Upper lobe of right lung (tissue), 1 donor: ENCODE results near the gene PIK3R5. TPM values are rescaled to one million over a fixed set of nuclear protein-coding genes. Genes with fewer than 3 reads are reported as not detected.

Source experiments
- ATAC-seq: fragments of 200-7000 bp; cut with Tn5 transposase; one replicate; pipeline ENCODE4 v1.9.1; 2020; ENCODE audit warnings: mild to moderate bottlenecking, moderate library complexity
- DNase-seq: peaks from one replicate; pipeline ENCODE4 v3.0.0-alpha.2; 2020
- H3K27ac ChIP-seq: fragments of 200-600 bp; one replicate; pipeline ENCODE4 v1.8.0; 2022
- H3K27me3 ChIP-seq: fragments of 200-600 bp; one replicate; pipeline ENCODE4 v1.8.0; 2022; ENCODE audit warnings: mild to moderate bottlenecking
- H3K36me3 ChIP-seq: fragments of 200-600 bp; one replicate; pipeline ENCODE4 v1.8.0; 2022
- H3K4me1 ChIP-seq: fragments of 200-600 bp; one replicate; pipeline ENCODE4 v1.8.0; 2022
- H3K4me3 ChIP-seq: fragments of 200-600 bp; one replicate; pipeline ENCODE4 v1.8.0; 2022; ENCODE audit warnings: mild to moderate bottlenecking
- H3K9me3 ChIP-seq: fragments of 200-600 bp; one replicate; pipeline ENCODE4 v1.8.0; 2022
- intact Hi-C: fragments of 100-400 bp; cut with DNase I; formaldehyde crosslinking; loops from one replicate; pipeline ENCODE4 v1.11.0; 2022
- total RNA-seq: library from RNA; stranded (reverse); fragmentation: NEBNext Ultra II Directional; extraction: Animal tissue kit (Norgen Biotek cat#: 25700); gene quantifications from one replicate; pipeline ENCODE4 v1.2.1, GENCODE V29; 2021
- TF ChIP-seq, protein P1 (sequence below): fragments of 200-600 bp; IDR thresholded peaks from one replicate; pipeline ENCODE4 v1.8.0; 2022; ENCODE audit warnings: antibody characterized with exemption
- donor health status: DM: no; HTN: yes; CAD: no; lungs with severe emphysema.

PIK3R5 gene
- total RNA-seq, 1 donor from 2014 or later: 37.7 TPM

DNA sequence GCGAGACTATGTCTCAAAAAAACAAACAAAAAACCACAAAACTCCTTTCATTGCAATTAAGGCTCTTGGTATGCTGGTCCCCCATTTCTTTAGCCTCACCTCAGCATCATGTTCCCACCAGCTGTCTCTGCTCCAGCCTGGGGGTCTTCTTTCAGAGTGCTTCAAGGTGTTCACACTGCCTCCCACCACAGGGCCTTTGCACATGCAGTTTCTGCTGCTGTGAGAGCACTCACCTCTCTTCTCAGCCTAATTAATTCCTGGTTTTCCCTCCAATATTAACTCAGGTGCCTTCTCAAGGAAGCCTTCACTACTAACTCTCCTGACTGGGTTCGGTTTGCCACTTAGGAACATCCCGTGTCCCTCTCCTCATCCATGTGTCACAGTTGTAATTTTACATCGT, 82.2 kb downstream of the PIK3R5 start:
- Histone ChIP-seq H3K9me3 (no peaks in the 10 kb centered on the region), H3K27me3 (peaks cover 4% of the 10 kb centered on the region), H3K27ac (no peak overlapping the region), H3K36me3 (no peaks in the 10 kb centered on the region), H3K4me3 (no peak overlapping the region), H3K4me1 (no peaks in the 10 kb centered on the region)
- no peak for ATAC-seq
- intact Hi-C loops: no loop called here
- DNase-seq: no peak
- TF ChIP-seq, protein P1, sequence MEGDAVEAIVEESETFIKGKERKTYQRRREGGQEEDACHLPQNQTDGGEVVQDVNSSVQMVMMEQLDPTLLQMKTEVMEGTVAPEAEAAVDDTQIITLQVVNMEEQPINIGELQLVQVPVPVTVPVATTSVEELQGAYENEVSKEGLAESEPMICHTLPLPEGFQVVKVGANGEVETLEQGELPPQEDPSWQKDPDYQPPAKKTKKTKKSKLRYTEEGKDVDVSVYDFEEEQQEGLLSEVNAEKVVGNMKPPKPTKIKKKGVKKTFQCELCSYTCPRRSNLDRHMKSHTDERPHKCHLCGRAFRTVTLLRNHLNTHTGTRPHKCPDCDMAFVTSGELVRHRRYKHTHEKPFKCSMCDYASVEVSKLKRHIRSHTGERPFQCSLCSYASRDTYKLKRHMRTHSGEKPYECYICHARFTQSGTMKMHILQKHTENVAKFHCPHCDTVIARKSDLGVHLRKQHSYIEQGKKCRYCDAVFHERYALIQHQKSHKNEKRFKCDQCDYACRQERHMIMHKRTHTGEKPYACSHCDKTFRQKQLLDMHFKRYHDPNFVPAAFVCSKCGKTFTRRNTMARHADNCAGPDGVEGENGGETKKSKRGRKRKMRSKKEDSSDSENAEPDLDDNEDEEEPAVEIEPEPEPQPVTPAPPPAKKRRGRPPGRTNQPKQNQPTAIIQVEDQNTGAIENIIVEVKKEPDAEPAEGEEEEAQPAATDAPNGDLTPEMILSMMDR: no peak

DNA sequence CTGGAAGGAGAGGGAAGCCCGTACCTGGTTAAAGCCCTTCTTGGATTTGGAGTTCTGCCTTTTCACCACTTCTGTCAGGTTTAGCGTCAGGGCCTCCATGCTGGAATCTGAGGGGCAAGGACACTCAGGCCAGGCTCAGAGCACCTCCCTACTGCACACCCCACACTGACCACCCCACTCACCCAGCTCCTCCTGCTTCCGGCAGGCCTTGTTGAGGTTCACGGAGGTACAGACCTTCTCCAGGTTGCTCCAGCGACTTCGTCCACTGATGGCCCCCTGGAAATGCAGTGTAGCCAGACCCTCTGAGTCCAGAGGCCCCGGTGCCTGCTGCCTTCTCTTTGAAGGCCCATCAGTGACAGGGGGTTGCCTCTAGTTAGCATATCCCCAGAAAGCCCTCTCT, 83.9 kb downstream of the PIK3R5 start:
- ATAC-seq (no peak), DNase-seq (no peak)
- H3K27ac ChIP-seq: no peak overlapping the region
- intact Hi-C loops: no loop called here
- no peaks in the 10 kb centered on the region for H3K36me3 ChIP-seq
- no peaks in the 10 kb centered on the region for H3K4me1 ChIP-seq
- TF ChIP-seq, protein P1: no peak
- no peaks in the 10 kb centered on the region for H3K9me3 ChIP-seq
- H3K4me3 ChIP-seq: no peak overlapping the region
- H3K27me3 ChIP-seq: peaks cover 10% of the 10 kb centered on the region

DNA sequence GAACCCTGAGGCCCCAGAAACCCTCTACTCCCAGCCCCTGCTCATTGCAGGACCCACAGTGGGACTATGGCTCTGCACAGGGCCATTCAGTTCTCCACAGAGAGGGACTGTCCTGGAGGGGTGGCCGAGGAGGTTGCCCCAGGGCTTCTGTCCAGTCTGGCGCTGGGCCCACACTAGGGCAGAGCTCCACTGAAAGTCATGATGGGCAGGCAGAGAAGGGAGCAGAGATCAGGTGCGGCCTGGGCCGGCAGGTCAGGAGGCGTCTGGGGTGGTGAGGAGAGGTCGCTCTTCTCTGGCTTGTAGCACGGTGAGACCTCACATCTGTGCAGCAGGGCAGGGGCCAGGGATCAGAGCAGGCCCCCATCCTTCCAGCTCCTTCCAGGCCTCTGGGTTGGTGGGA, 85.0 kb downstream of the PIK3R5 start:
- Histone ChIP-seq H3K9me3 (no peaks in the 10 kb centered on the region), H3K36me3 (no peaks in the 10 kb centered on the region), H3K27ac (no peak overlapping the region), H3K27me3 (peaks cover 17% of the 10 kb centered on the region), H3K4me3 (no peak overlapping the region), H3K4me1 (no peaks in the 10 kb centered on the region)
- TF ChIP-seq, protein P1: no peak
- intact Hi-C loops: no loop called here
- DNase-seq (no peak), ATAC-seq (no peak)

DNA sequence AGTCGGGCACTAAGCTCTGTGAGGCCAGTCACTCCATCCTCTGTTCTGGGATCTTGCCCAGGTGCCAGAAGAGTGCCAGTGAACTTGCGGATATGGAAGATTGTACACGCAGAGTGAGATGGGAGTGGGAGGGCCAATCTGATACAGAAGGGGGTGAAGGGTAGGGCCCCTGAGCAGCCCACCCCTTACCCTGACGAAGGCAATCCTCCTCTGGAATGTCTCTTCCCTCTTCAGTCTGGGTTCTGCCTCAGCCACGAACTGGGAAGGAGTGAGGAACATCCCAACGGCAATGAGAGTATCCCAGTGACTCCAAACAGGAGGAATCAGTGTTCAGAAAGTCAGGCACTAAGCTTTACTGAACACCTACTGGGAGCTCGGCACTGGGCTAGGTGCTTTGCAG, 86.1 kb downstream of the PIK3R5 start:
- H3K27me3 ChIP-seq: peaks cover 21% of the 10 kb centered on the region
- H3K4me1 ChIP-seq: no peaks in the 10 kb centered on the region
- H3K27ac ChIP-seq: no peak overlapping the region
- no peak overlapping the region for H3K4me3 ChIP-seq
- H3K9me3 ChIP-seq: no peaks in the 10 kb centered on the region
- ATAC-seq: no peak
- no peaks in the 10 kb centered on the region for H3K36me3 ChIP-seq
- no peak for DNase-seq
- intact Hi-C loops: no loop called here
- TF ChIP-seq, protein P1: no peak

DNA sequence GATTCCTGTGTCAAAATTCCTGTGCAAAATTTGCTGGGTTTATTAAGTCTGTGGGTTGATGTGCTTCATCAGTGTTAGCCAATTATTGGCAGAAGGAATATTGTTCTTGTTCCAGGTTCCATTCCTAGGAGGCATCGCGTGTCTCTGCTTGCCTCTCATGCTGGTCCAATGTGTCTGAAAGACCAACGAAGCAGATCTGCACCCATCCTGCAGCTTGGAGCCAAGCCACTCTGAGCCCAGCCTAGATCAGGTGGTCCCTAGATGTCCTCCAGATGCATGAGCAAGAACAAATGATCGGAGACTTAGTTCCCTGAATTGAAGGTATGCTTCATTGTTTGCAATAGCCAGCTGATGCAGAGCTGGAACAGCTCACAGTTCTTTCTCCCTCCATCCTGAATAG, 87.5 kb downstream of the PIK3R5 start:
- Histone ChIP-seq H3K27me3 (peaks cover 21% of the 10 kb centered on the region), H3K4me3 (no peak overlapping the region), H3K4me1 (no peaks in the 10 kb centered on the region), H3K9me3 (no peaks in the 10 kb centered on the region), H3K36me3 (no peaks in the 10 kb centered on the region), H3K27ac (no peak overlapping the region)
- DNase-seq (no peak), ATAC-seq (no peak)
- TF ChIP-seq, protein P1: no peak
- intact Hi-C loops: no loop called here

DNA sequence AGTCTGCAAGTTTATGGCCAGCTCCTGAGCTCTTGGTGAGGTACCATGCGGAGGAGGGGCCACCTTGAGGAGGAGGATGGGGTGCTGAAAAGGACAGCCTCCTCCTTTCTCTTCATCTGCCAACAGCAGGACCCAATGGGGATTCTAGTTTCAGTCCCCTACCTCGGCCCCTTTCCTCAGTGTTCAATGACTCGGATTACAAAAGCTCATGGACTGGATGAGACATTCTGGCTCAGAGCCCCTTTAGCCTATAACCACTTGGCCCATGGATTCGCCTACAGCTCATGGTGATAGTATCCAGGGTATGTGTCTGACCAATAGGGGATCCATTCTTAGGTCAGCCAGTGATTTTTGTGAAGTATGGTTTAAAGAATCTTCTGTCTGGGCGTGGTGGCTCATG, 89.5 kb downstream of the PIK3R5 start:
- Histone ChIP-seq H3K27me3 (peaks cover 17% of the 10 kb centered on the region), H3K4me3 (no peak overlapping the region), H3K9me3 (no peaks in the 10 kb centered on the region), H3K27ac (no peak overlapping the region), H3K4me1 (no peaks in the 10 kb centered on the region), H3K36me3 (no peaks in the 10 kb centered on the region)
- ATAC-seq: no peak
- no peak for DNase-seq
- intact Hi-C loops: no loop called here
- TF ChIP-seq, protein P1: no peak
